Cortex of kidney (tissue), 1 donor: ENCODE measurements around the gene MAMDC2.

Experiments used
- DNase-seq: peaks from one replicate; lab custom pipeline; 2025; lab: John Stamatoyannopoulos, UW

MAMDC2 gene

GRCh38 chr9:70043689-70044489, at the start of gene MAMDC2:
Gene MAMDC2 (plus strand): TSS chr9:70043848. CDS start chr9:70044198, 350 bp downstream.
- no peak for DNase-seq

GRCh38 chr9:69995846-69996245, 47.8 kb upstream of the MAMDC2 start:
- no peak for DNase-seq

GRCh38 chr9:69996967-69997366, 46.7 kb upstream of the MAMDC2 start:
- DNase-seq, result no peak

GRCh38 chr9:69997524-69997923, 46.1 kb upstream of the MAMDC2 start:
- no peak for DNase-seq

- DNase-seq, result no peak
These were observed 44.3 kb upstream of the MAMDC2 start for GRCh38 chr9:69999315-69999714.

GRCh38 chr9:70000469-70000868, 43.2 kb upstream of the MAMDC2 start:
- no peak for DNase-seq

GRCh38 chr9:70003901-70004714, 39.5 kb upstream of the MAMDC2 start:
- no peak for DNase-seq

GRCh38 chr9:70006306-70006705, 37.3 kb upstream of the MAMDC2 start:
- DNase-seq, result no peak

- DNase-seq, result no peak
These were observed 35.8 kb upstream of the MAMDC2 start for GRCh38 chr9:70007831-70008230.

GRCh38 chr9:70010015-70010414, 33.6 kb upstream of the MAMDC2 start:
- no peak for DNase-seq

- DNase-seq, result no peak
These were observed 32.3 kb upstream of the MAMDC2 start for GRCh38 chr9:70011366-70011765.

- DNase-seq, result no peak
These were observed 31.1 kb upstream of the MAMDC2 start for GRCh38 chr9:70012569-70012968.

- no peak for DNase-seq
These were observed 30.0 kb upstream of the MAMDC2 start for GRCh38 chr9:70013598-70014196.

GRCh38 chr9:70015099-70015498, 28.5 kb upstream of the MAMDC2 start:
- no peak for DNase-seq

GRCh38 chr9:70020217-70020616, 23.4 kb upstream of the MAMDC2 start:
- DNase-seq, result no peak

- DNase-seq, result no peak
These were observed 22.6 kb upstream of the MAMDC2 start for GRCh38 chr9:70020991-70021571.

GRCh38 chr9:70028287-70028686, 15.4 kb upstream of the MAMDC2 start:
- DNase-seq, result no peak

GRCh38 chr9:70030156-70030555, 13.5 kb upstream of the MAMDC2 start:
- no peak for DNase-seq

GRCh38 chr9:70031141-70031545, 12.5 kb upstream of the MAMDC2 start:
- DNase-seq, result no peak

- no peak for DNase-seq
These were observed 9.4 kb upstream of the MAMDC2 start for GRCh38 chr9:70034271-70034711.

GRCh38 chr9:70035691-70036090, 8.0 kb upstream of the MAMDC2 start:
- DNase-seq, result no peak

GRCh38 chr9:70036641-70037040, 7.0 kb upstream of the MAMDC2 start:
- no peak for DNase-seq
